Vagina (tissue), 2 donors: ENCODE results near the gene TMEM42.

Experiments
- POLR2A ChIP-seq, 2 donors: fragments of 450-650 bp; IDR thresholded peaks; one replicate each; pipeline ENCODE4 v1.6.1; 2017; ENCODE audit warnings: antibody characterized with exemption in 2 of 2, mild to moderate bottlenecking in 2 of 2, moderate library complexity in 2 of 2
- TF ChIP-seq, protein P1 (sequence below), 3 experiments: fragments of 450-650 bp in 2 of 3; fragments of 200-600 bp in 1 of 3; sonication (generic) in 1 of 3; IDR thresholded peaks; one replicate each; pipeline ENCODE4 v1.5.1; 2017 to 2019; ENCODE audit warnings: antibody characterized with exemption in 3 of 3, mild to moderate bottlenecking in 2 of 3, moderate library complexity in 2 of 3

DNA sequence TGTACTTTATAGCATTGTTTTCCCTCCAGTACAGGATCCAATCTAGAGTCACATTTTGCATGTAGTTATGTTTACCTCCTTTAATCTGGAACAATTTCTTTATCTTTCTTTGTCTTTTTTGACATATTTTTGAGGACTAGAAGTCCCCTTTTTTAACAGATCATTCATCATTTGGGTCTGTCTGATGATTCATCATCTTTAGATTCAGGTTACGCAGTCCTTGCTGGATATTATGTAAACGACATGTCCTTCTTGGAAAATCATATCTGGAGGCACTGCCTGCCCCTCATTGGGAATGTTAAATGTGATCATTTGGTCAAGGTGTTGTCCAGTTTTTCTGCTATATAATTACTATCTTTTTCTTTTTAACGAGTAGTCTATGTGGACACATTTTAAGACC, 31.0 kb downstream of the TMEM42 start:
- TF ChIP-seq, protein P1, sequence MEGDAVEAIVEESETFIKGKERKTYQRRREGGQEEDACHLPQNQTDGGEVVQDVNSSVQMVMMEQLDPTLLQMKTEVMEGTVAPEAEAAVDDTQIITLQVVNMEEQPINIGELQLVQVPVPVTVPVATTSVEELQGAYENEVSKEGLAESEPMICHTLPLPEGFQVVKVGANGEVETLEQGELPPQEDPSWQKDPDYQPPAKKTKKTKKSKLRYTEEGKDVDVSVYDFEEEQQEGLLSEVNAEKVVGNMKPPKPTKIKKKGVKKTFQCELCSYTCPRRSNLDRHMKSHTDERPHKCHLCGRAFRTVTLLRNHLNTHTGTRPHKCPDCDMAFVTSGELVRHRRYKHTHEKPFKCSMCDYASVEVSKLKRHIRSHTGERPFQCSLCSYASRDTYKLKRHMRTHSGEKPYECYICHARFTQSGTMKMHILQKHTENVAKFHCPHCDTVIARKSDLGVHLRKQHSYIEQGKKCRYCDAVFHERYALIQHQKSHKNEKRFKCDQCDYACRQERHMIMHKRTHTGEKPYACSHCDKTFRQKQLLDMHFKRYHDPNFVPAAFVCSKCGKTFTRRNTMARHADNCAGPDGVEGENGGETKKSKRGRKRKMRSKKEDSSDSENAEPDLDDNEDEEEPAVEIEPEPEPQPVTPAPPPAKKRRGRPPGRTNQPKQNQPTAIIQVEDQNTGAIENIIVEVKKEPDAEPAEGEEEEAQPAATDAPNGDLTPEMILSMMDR (IDR thresholded peaks at IDR 0.05): no peak
- TF ChIP-seq POLR2A (IDR thresholded peaks at IDR 0.05): no peak
